ENCODE results near the gene CXCR5.

CXCR5 gene

GRCh38 chr11:118911880-118912741 is 28.4 kb downstream of the CXCR5 start (continued):
- no peak for TF ChIP-seq ZNF16 (tag by site-specific recombination; IDR thresholded peaks at IDR 0.05; ENCODE audit: low read depth)
- TF ChIP-seq ZSCAN4 (tag by site-specific recombination; IDR thresholded peaks at IDR 0.05): no peak
- TF ChIP-seq PRDM1 (tag by site-specific recombination; IDR thresholded peaks at IDR 0.05): 0 out of 2 replicates have a peak, but pooled peaks have one; percentile 25
- TF ChIP-seq GLI4 (tag by site-specific recombination; IDR thresholded peaks at IDR 0.05): no peak
- no peak for TF ChIP-seq YY1 (tag by site-specific recombination; IDR thresholded peaks at IDR 0.05)
- TF ChIP-seq ZNF621 (tag by site-specific recombination; IDR thresholded peaks at IDR 0.05): no peak
- TF ChIP-seq HIC1 (tag by site-specific recombination; IDR thresholded peaks at IDR 0.05): peak; percentile 87
- TF ChIP-seq ZBTB49 (tag by site-specific recombination; IDR thresholded peaks at IDR 0.05; ENCODE audit: low read depth): no peak
- TF ChIP-seq ZBTB11 (tag by site-specific recombination; conservative IDR thresholded peaks at IDR 0.05; ENCODE audit: low read depth): no peak
- TF ChIP-seq ZFP3 (tag by site-specific recombination; IDR thresholded peaks at IDR 0.05; ENCODE audit: low read depth): no peak
- TF ChIP-seq ZSCAN18 (tag by site-specific recombination; IDR thresholded peaks at IDR 0.05): no peak
- no peak for TF ChIP-seq ZNF747 (tag by site-specific recombination; IDR thresholded peaks at IDR 0.05)
- no peak for TF ChIP-seq ZFP37 (tag by site-specific recombination; IDR thresholded peaks at IDR 0.05)
- TF ChIP-seq ZNF473 (tag by site-specific recombination; IDR thresholded peaks at IDR 0.05): no peak
- no peak for TF ChIP-seq ZNF366 (tag by site-specific recombination; conservative IDR thresholded peaks at IDR 0.05)
- TF ChIP-seq KLF16 (tag by site-specific recombination; IDR thresholded peaks at IDR 0.05): no peak
- no peak for TF ChIP-seq BCL6B (tag by site-specific recombination; IDR thresholded peaks at IDR 0.05)
- TF ChIP-seq CTCF (tag by site-specific recombination; IDR thresholded peaks at IDR 0.05): no peak
- TF ChIP-seq ZNF26 (tag by site-specific recombination; IDR thresholded peaks at IDR 0.05): no peak
- no peak for TF ChIP-seq ZNF548 (tag by site-specific recombination; IDR thresholded peaks at IDR 0.05)
- no peak for TF ChIP-seq ZNF211 (tag by site-specific recombination; IDR thresholded peaks at IDR 0.05; ENCODE audit: low read depth)
- TF ChIP-seq ZBTB20 (tag by site-specific recombination; IDR thresholded peaks at IDR 0.05): no peak; the same call in 1 of the 2 replicates
- no peak for TF ChIP-seq MYNN (tag by site-specific recombination; IDR thresholded peaks at IDR 0.05; ENCODE audit: borderline replicate concordance)
